IMR-90 (cell line): Measurements from ENCODE around the gene SORBS1. TPM values are rescaled to one million over a fixed set of nuclear protein-coding genes. Genes with fewer than 3 reads are reported as not detected.

Source experiments
- ATAC-seq: fragments of 200-7000 bp; cut with Tn5 transposase; 2 replicates; pipeline ENCODE4 v1.9.1; 2020; ENCODE audit warnings: low read depth, mild to moderate bottlenecking, moderate library complexity
- BruUV-seq: library from RNA; stranded (reverse); fragments of 400-500 nt; replicated peaks from 2 replicates; lab custom pipeline; 2021; lab: Mats Ljungman, UMichigan
- CTCF ChIA-PET: fragments of 300-600 bp; formaldehyde crosslinking; extraction: SDS; loops from one replicate; lab custom pipeline; 2021; ENCODE audit warnings: antibody characterized with exemption; lab: Yijun Ruan, JAX
- POLR2A ChIA-PET: fragments of 300-600 bp; sonication (Branson Sonifier 250); formaldehyde crosslinking; loops from one replicate; lab custom pipeline; 2022; ENCODE audit warnings: antibody characterized with exemption; ENCODE audit not compliant: unreplicated experiment; lab: Charles Lee
- DNase-seq: peaks from one replicate; pipeline ENCODE4 v3.0.0; 2013
- H2AFZ ChIP-seq: replicated peaks from 2 replicates; pipeline ENCODE3; 2013; ENCODE audit warnings: low read length, mild to moderate bottlenecking; ENCODE audit not compliant: poor library complexity
- H2AK5ac ChIP-seq: 2 replicates; pipeline ENCODE4 v1.6.1; 2013; ENCODE audit warnings: low read depth, low read length, inconsistent platforms
- H2AK9ac ChIP-seq: replicated peaks from 2 replicates; pipeline ENCODE3; 2013; ENCODE audit warnings: mild to moderate bottlenecking, low read depth, low read length, moderate library complexity; ENCODE audit not compliant: poor library complexity
- H2BK120ac ChIP-seq: 2 replicates; pipeline ENCODE4 v1.6.1; 2013; ENCODE audit warnings: low read depth, low read length, inconsistent platforms
- H2BK15ac ChIP-seq: 3 replicates; pipeline ENCODE4 v1.6.1; 2013; ENCODE audit warnings: low read depth, low read length, inconsistent platforms
- H2BK20ac ChIP-seq: 2 replicates; pipeline ENCODE4 v1.6.1; 2013; ENCODE audit warnings: low read depth, mild to moderate bottlenecking, inconsistent platforms, low read length, moderate library complexity
- H2BK5ac ChIP-seq: 2 replicates; pipeline ENCODE4 v1.6.1; 2013; ENCODE audit warnings: mild to moderate bottlenecking, low read depth, low read length, inconsistent platforms; ENCODE audit not compliant: poor library complexity, severe bottlenecking
- H3K14ac ChIP-seq: replicated peaks from 2 replicates; pipeline ENCODE4 v1.6.1; 2013; ENCODE audit warnings: low read depth, low read length, inconsistent platforms
- H3K18ac ChIP-seq: 2 replicates; pipeline ENCODE4 v1.6.1; 2013; ENCODE audit warnings: low read depth, low read length, control low read depth
- H3K23ac ChIP-seq: 2 replicates; pipeline ENCODE4 v1.6.1; 2013; ENCODE audit warnings: low read depth, low read length, inconsistent platforms
- H3K27ac ChIP-seq: 2 replicates; pipeline ENCODE4 v1.5.1; 2013; ENCODE audit warnings: mild to moderate bottlenecking, control low read depth, low read length; ENCODE audit not compliant: insufficient read depth
- H3K27me3 ChIP-seq: 2 replicates; pipeline ENCODE4 v1.6.1; 2013; ENCODE audit warnings: low read length; ENCODE audit not compliant: control insufficient read depth, insufficient read depth
- H3K36me3 ChIP-seq: 2 replicates; pipeline ENCODE4 v1.6.1; 2013; ENCODE audit warnings: low read length, mixed read lengths; ENCODE audit not compliant: control insufficient read depth, insufficient read depth
- H3K4ac ChIP-seq: 2 replicates; pipeline ENCODE4 v1.6.1; 2013; ENCODE audit warnings: low read depth, low read length, inconsistent platforms
- H3K4me1 ChIP-seq: 2 replicates; pipeline ENCODE4 v1.6.1; 2013; ENCODE audit warnings: low read length, mixed read lengths; ENCODE audit not compliant: control insufficient read depth, insufficient read depth
- H3K4me2 ChIP-seq: 2 replicates; pipeline ENCODE4 v1.6.1; 2013; ENCODE audit warnings: low read depth, mild to moderate bottlenecking, control low read depth, low read length, moderate library complexity
- H3K4me3 ChIP-seq: 2 replicates; pipeline ENCODE4 v1.5.1; 2013; ENCODE audit warnings: low read depth, mild to moderate bottlenecking, control low read depth, low read length, moderate library complexity; ENCODE audit not compliant: insufficient read depth
- H3K56ac ChIP-seq: 2 replicates; pipeline ENCODE4 v1.6.1; 2013; ENCODE audit warnings: low read length, inconsistent platforms; ENCODE audit not compliant: insufficient read depth; ENCODE audit errors: extremely low read depth
- H3K79me1 ChIP-seq, 2 experiments: 2 replicates each; pipeline ENCODE4 v1.6.1; 2013; ENCODE audit warnings: low read length in 2 of 2, inconsistent platforms in 1 of 2, low read depth in 1 of 2
- H3K9ac ChIP-seq: 2 replicates; pipeline ENCODE4 v1.6.1; 2013; ENCODE audit warnings: low read depth, low read length, control low read depth
- H3K9me1 ChIP-seq: 2 replicates; pipeline ENCODE4 v1.6.1; 2013; ENCODE audit warnings: low read length, inconsistent platforms; ENCODE audit not compliant: insufficient read depth
- H3K9me3 ChIP-seq: 2 replicates; pipeline ENCODE4 v1.6.1; 2013; ENCODE audit warnings: low read length; ENCODE audit not compliant: control insufficient read depth, insufficient read depth
- H4K20me1 ChIP-seq: 2 replicates; pipeline ENCODE4 v1.6.1; 2013; ENCODE audit warnings: low read length, inconsistent platforms; ENCODE audit not compliant: insufficient read depth
- H4K5ac ChIP-seq: 2 replicates; pipeline ENCODE4 v1.6.1; 2013; ENCODE audit warnings: mild to moderate bottlenecking, low read depth, low read length, control low read depth
- H4K8ac ChIP-seq, 2 experiments: 2 replicates each; pipeline ENCODE4 v1.6.1; 2013; ENCODE audit warnings: low read depth in 2 of 2, low read length in 2 of 2, control low read depth in 1 of 2, inconsistent platforms in 1 of 2
- H4K91ac ChIP-seq: 2 replicates; pipeline ENCODE4 v1.6.1; 2013; ENCODE audit warnings: low read depth, low read length, inconsistent platforms; ENCODE audit not compliant: insufficient read depth
- BHLHE40 ChIP-seq: fragments of 150-350 bp; IDR thresholded peaks from 2 replicates; pipeline ENCODE4 v1.6.1; 2016; ENCODE audit warnings: mild to moderate bottlenecking, low read depth, low read length
- CEBPB ChIP-seq: IDR thresholded peaks from 2 replicates; pipeline ENCODE4 v1.6.1; 2012; ENCODE audit warnings: low read depth, low read length, improper control_type of control experiment
- MAFK ChIP-seq: IDR thresholded peaks from 2 replicates; pipeline ENCODE4 v1.6.1; 2012; ENCODE audit warnings: low read depth, low read length, improper control_type of control experiment
- MAZ ChIP-seq: IDR thresholded peaks from 2 replicates; pipeline ENCODE4 v1.6.1; 2012; ENCODE audit warnings: low read depth, mild to moderate bottlenecking, low read length, improper control_type of control experiment, moderate library complexity, borderline replicate concordance
- NFE2L2 ChIP-seq: fragments of 150-350 bp; IDR thresholded peaks from 2 replicates; pipeline ENCODE4 v1.6.1; 2016; ENCODE audit warnings: low read depth, mild to moderate bottlenecking, low read length
- POLR2A ChIP-seq: IDR thresholded peaks from 2 replicates; pipeline ENCODE4 v1.6.1; 2012; ENCODE audit warnings: mild to moderate bottlenecking, low read depth, low read length
- RAD21 ChIP-seq: IDR thresholded peaks from 2 replicates; pipeline ENCODE4 v1.6.1; 2012; ENCODE audit warnings: low read length, improper control_type of control experiment
- RCOR1 ChIP-seq: IDR thresholded peaks from 2 replicates; pipeline ENCODE4 v1.6.1; 2012; ENCODE audit warnings: mild to moderate bottlenecking, low read length, improper control_type of control experiment; ENCODE audit not compliant: insufficient replicate concordance
- RFX5 ChIP-seq: IDR thresholded peaks from 2 replicates; pipeline ENCODE4 v1.8.0; 2012; ENCODE audit warnings: low read depth, mild to moderate bottlenecking, low read length, moderate library complexity
- SMC3 ChIP-seq: fragments of 150-350 bp; IDR thresholded peaks from 2 replicates; pipeline ENCODE4 v1.6.1; 2016; ENCODE audit warnings: low read depth, mild to moderate bottlenecking, antibody characterized with exemption, low read length, moderate library complexity
- USF2 ChIP-seq: fragments of 150-350 bp; IDR thresholded peaks from 2 replicates; pipeline ENCODE4 v1.6.1; 2017; ENCODE audit warnings: mild to moderate bottlenecking, antibody characterized with exemption, low read length, low read depth
- WGBS, 2 experiments: methylation state at CpG; one replicate each; pipeline versions ENCODE4 v1.1.5 to v1.1.7; 2013; ENCODE audit warnings: missing lambda C conversion rate in 2 of 2; ENCODE audit not compliant: insufficient read length in 1 of 2; ENCODE audit errors: extremely low coverage in 2 of 2; 5-methylcytosine and 5-hydroxymethylcytosine counted together
- dilution Hi-C: fragments of 300-500 bp; cut with HindIII; formaldehyde crosslinking; loops from one replicate; pipeline ENCODE4 v1.14.3; 2018; ENCODE audit warnings: low sequenced_read_pairs; ENCODE audit not compliant: unreplicated experiment
- in situ Hi-C: fragments of 300-500 bp; cut with MboI; formaldehyde crosslinking; loops from 3 replicates; pipeline ENCODE4 v1.14.3; 2019; ENCODE audit warnings: low sequenced_read_pairs, inconsistent platforms, mixed read lengths
- intact Hi-C: fragments of 100-400 bp; cut with micrococcal nuclease; formaldehyde crosslinking; loops from 2 replicates; pipeline ENCODE4 v1.10.0; 2022
- polyA plus RNA-seq, 3 experiments: library from polyadenylated mRNA; depleted of rRNA; stranded (reverse); fragments of >200 nt; gene quantifications; 2 replicates each; pipeline ENCODE4 v1.2.3, GENCODE V29; 2012; ENCODE audit warnings: low replicate concordance in 1 of 3
- total RNA-seq: library from RNA; depleted of rRNA; stranded (reverse); fragments of >200 nt; gene quantifications from 2 replicates; pipeline ENCODE4 v1.2.3, GENCODE V29; 2012
- TF ChIP-seq, protein P1 (sequence below): conservative IDR thresholded peaks from 2 replicates; pipeline ENCODE4 v1.5.1; 2012; ENCODE audit warnings: mild to moderate bottlenecking, low read depth, low read length, improper control_type of control experiment

The SORBS1 gene
- total and polyA plus RNA-seq, 2 of the 4 experiments (the other 2 are of a cell fraction), result 0.18 to 0.32 TPM

DNA sequence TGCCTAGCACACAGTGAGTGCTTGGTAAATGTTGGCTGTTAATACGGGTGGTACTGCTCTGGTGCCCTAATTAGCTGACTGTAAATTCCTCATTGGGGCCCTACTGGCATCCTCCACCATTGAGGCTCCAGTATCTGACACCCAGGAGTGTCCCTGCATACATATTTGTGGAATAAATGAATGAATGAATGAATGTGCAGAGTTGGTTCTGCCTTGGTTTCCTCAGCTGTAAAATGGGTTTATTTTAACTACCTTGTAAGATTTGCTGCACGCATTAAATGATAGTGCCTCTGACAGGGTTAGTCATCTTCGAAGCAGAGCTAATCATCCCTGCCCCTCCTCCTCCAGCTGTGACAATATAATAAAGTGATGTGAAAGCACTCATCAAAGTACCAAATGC is 49.6 kb upstream of the SORBS1 start:
- Histone ChIP-seq H2AK5ac (no peak overlapping the region), H3K14ac (no peak overlapping the region), H3K36me3 (peaks cover 67% of the 10 kb centered on the region), H3K4me1 (peaks cover 3% of the 10 kb centered on the region), H3K79me1 (no peaks in the 10 kb centered on the region; a peak in 1 of 4 replicates), H2AK9ac (no peak overlapping the region), H2BK20ac (no peak overlapping the region), H4K20me1 (no peaks in the 10 kb centered on the region), H3K27ac (no peak overlapping the region), H3K18ac (no peak overlapping the region), H4K5ac (no peak overlapping the region), H3K9me3 (no peaks in the 10 kb centered on the region), H3K27me3 (no peaks in the 10 kb centered on the region), H4K8ac (no peak overlapping the region), H2BK5ac (no peak overlapping the region), H3K4ac (no peak overlapping the region), H3K56ac (no peak overlapping the region), H2AFZ (no peak overlapping the region), H2BK120ac (no peak overlapping the region), H3K9me1 (no peaks in the 10 kb centered on the region; the same call in 1 of the 2 replicates), H3K4me3 (no peak overlapping the region), H3K9ac (no peak overlapping the region), H3K23ac (no peak overlapping the region), H3K4me2 (no peak overlapping the region), H4K91ac (no peak overlapping the region), H2BK15ac (no peak overlapping the region)
- no CpG with 5 or more reads among the region's 3 CpGs for WGBS, 2 experiments
- intact Hi-C loops, result no loop called here
- CTCF ChIA-PET, result interaction anchor here (0.6 to 0.8 kb wide), 2 partner anchors 180 to 1268 kb away, joined by 3 read pairs; no protein-coding TSS in a partner anchor
- ATAC-seq (no peak), DNase-seq (no peak)
- no TSS peak for BruUV-seq
- TF ChIP-seq MAFK, result no peak
- TF ChIP-seq SMC3, result no peak
- no peak for TF ChIP-seq RCOR1
- TF ChIP-seq POLR2A, result no peak
- TF ChIP-seq, protein P1, sequence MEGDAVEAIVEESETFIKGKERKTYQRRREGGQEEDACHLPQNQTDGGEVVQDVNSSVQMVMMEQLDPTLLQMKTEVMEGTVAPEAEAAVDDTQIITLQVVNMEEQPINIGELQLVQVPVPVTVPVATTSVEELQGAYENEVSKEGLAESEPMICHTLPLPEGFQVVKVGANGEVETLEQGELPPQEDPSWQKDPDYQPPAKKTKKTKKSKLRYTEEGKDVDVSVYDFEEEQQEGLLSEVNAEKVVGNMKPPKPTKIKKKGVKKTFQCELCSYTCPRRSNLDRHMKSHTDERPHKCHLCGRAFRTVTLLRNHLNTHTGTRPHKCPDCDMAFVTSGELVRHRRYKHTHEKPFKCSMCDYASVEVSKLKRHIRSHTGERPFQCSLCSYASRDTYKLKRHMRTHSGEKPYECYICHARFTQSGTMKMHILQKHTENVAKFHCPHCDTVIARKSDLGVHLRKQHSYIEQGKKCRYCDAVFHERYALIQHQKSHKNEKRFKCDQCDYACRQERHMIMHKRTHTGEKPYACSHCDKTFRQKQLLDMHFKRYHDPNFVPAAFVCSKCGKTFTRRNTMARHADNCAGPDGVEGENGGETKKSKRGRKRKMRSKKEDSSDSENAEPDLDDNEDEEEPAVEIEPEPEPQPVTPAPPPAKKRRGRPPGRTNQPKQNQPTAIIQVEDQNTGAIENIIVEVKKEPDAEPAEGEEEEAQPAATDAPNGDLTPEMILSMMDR, result no peak
- TF ChIP-seq MAZ, result no peak
- no peak for TF ChIP-seq USF2
- no peak for TF ChIP-seq RAD21
- no peak for TF ChIP-seq NFE2L2
- TF ChIP-seq CEBPB, result no peak
- no peak for TF ChIP-seq RFX5
- no peak for TF ChIP-seq BHLHE40
- POLR2A ChIA-PET, result no interaction called here
- in situ Hi-C loops, result no loop called here
- dilution Hi-C loops, result no loop called here
